Neural crest cell (in vitro differentiated cells): ENCODE data around the gene MVB12B. TPM values are rescaled to one million over a fixed set of nuclear protein-coding genes. Genes with fewer than 3 reads are reported as not detected.
A peak's percentile ranks its signal among the peaks of the same experiment; 100 is the strongest.

Experiments used
- DNase-seq: peaks from one replicate; pipeline ENCODE4 v3.0.0; 2021; ENCODE audit warnings: low read depth, mixed read lengths, low spot score
- H3K27ac Mint-ChIP-seq: one replicate; pipeline ENCODE4 v1.8.0; 2021; ENCODE audit warnings: mild to moderate bottlenecking, mixed read lengths; ENCODE audit not compliant: unreplicated experiment
- H3K27me3 Mint-ChIP-seq: 2 replicates; pipeline ENCODE4 v1.8.0; 2021; ENCODE audit warnings: low read depth, mild to moderate bottlenecking, mixed read lengths
- H3K36me3 Mint-ChIP-seq: 2 replicates; pipeline ENCODE4 v1.8.0; 2021; ENCODE audit warnings: low read depth, mild to moderate bottlenecking, mixed read lengths
- H3K4me1 Mint-ChIP-seq: 2 replicates; pipeline ENCODE4 v1.8.0; 2021; ENCODE audit warnings: mixed read lengths
- H3K4me3 Mint-ChIP-seq: one replicate; pipeline ENCODE4 v1.8.0; 2021; ENCODE audit warnings: mild to moderate bottlenecking, mixed read lengths
- H3K9me3 Mint-ChIP-seq: 2 replicates; pipeline ENCODE4 v1.8.0; 2021; ENCODE audit warnings: mixed read lengths
- CTCF ChIP-seq: fragments of 200-600 bp; sonication (generic); conservative IDR thresholded peaks from 2 replicates; pipeline ENCODE4 v1.5.0; 2021; ENCODE audit warnings: antibody characterized with exemption, mild to moderate bottlenecking
- total RNA-seq: library from RNA; stranded (reverse); gene quantifications from 2 replicates; pipeline ENCODE4 v1.2.1, GENCODE V29; 2021

The MVB12B gene
- total RNA-seq, 1 donor from 2014 or later, result 68.1 TPM

GRCh38 chr9:126304207-126304970, 22.2 kb upstream of the MVB12B start:
- no peaks in the 10 kb centered on the region for H3K27me3 Mint-ChIP-seq
- peak overlapping the region; percentile 67 for H3K27ac Mint-ChIP-seq
- no peaks in the 10 kb centered on the region for H3K9me3 Mint-ChIP-seq
- H3K36me3 Mint-ChIP-seq, result no peaks in the 10 kb centered on the region
- no peak for TF ChIP-seq CTCF
- no peak for DNase-seq
- H3K4me1 Mint-ChIP-seq, result peaks cover 39% of the 10 kb centered on the region
- no peak overlapping the region for H3K4me3 Mint-ChIP-seq

GRCh38 chr9:126304971-126305320, 21.7 kb upstream of the MVB12B start:
- Mint-ChIP-seq H3K4me1 (peaks cover 44% of the 10 kb centered on the region), H3K9me3 (no peaks in the 10 kb centered on the region), H3K4me3 (no peak overlapping the region), H3K27me3 (no peaks in the 10 kb centered on the region), H3K27ac (no peak overlapping the region), H3K36me3 (no peaks in the 10 kb centered on the region)
- DNase-seq, result no peak
- no peak for TF ChIP-seq CTCF

GRCh38 chr9:126306071-126306647, 20.5 kb upstream of the MVB12B start:
- DNase-seq, result no peak
- TF ChIP-seq CTCF, result no peak
- Mint-ChIP-seq H3K4me3 (no peak overlapping the region), H3K4me1 (peaks cover 46% of the 10 kb centered on the region), H3K9me3 (no peaks in the 10 kb centered on the region), H3K36me3 (no peaks in the 10 kb centered on the region), H3K27me3 (no peaks in the 10 kb centered on the region), H3K27ac (no peak overlapping the region)

- H3K4me1 Mint-ChIP-seq, result peaks cover 49% of the 10 kb centered on the region
- no peaks in the 10 kb centered on the region for H3K27me3 Mint-ChIP-seq
- H3K9me3 Mint-ChIP-seq, result no peaks in the 10 kb centered on the region
- DNase-seq, result peak; percentile 34
- H3K4me3 Mint-ChIP-seq, result peak overlapping the region; percentile 76
- peak overlapping the region; percentile 97 for H3K27ac Mint-ChIP-seq
- peaks cover 3% of the 10 kb centered on the region for H3K36me3 Mint-ChIP-seq
- no peak for TF ChIP-seq CTCF
Measured at GRCh38 chr9:126307322-126308061, 19.1 kb upstream of the MVB12B start.

- H3K27ac Mint-ChIP-seq, result no peak overlapping the region
- H3K4me3 Mint-ChIP-seq, result peak overlapping the region; percentile 25
- H3K4me1 Mint-ChIP-seq, result peaks cover 55% of the 10 kb centered on the region
- H3K36me3 Mint-ChIP-seq, result peaks cover 3% of the 10 kb centered on the region
- H3K9me3 Mint-ChIP-seq, result peaks cover 3% of the 10 kb centered on the region
- no peak for TF ChIP-seq CTCF
- H3K27me3 Mint-ChIP-seq, result no peaks in the 10 kb centered on the region
- no peak for DNase-seq
Measured at GRCh38 chr9:126309427-126310189, 17.0 kb upstream of the MVB12B start.
